GM12891 (cell line): ENCODE results near the gene ZNF385B.

ENCODE experiments used
- PAX5 ChIP-seq: IDR thresholded peaks from 2 replicates; pipeline ENCODE4 v1.6.1; 2011; ENCODE audit warnings: low read length, moderate library complexity, mild to moderate bottlenecking; ENCODE audit not compliant: insufficient read depth, severe bottlenecking
- POLR2A ChIP-seq: IDR thresholded peaks from 2 replicates; pipeline ENCODE4 v1.6.1; 2011; ENCODE audit warnings: low read depth, low read length, control low read depth
- POLR2AphosphoS5 ChIP-seq: IDR thresholded peaks from 2 replicates; pipeline ENCODE4 v1.6.1; 2011; ENCODE audit warnings: low read depth, low read length, control low read depth
- SPI1 ChIP-seq: IDR thresholded peaks from 2 replicates; pipeline ENCODE4 v1.6.1; 2011; ENCODE audit warnings: low read depth, low read length, control low read depth
- TAF1 ChIP-seq: IDR thresholded peaks from 2 replicates; pipeline ENCODE4 v1.6.1; 2011; ENCODE audit warnings: low read depth, low read length, control low read depth

DNA sequence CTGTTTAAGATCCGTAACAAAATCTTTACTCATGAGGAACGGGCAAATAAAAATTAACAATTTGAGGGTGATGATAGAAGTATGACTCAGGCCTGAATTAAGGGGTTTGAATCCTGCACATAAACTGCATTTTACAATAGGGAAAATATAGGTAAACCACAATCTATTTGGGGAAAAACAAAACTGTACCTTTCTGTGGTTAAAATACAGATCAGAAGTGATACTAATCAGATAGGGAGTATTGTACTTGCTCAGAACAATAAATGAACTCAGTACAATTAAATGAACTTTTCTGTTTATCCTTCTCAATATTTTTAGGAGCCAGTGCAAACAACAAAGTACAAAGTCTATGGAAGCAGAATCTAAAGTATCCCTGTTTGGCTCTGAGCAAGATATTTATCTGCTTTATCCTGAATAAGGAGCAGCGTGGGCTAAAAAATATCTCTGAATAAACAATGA, 287.3 kb downstream of the ZNF385B start:
- TF ChIP-seq POLR2AphosphoS5 (no peak), SPI1 (no peak), POLR2A (no peak), TAF1 (no peak), PAX5 (no peak)
